GM23338 (cell line): ENCODE results near the gene CRTC1. TPM values are rescaled to one million over a fixed set of nuclear protein-coding genes. Genes with fewer than 3 reads are reported as not detected.
A peak's percentile ranks its signal among the peaks of the same experiment; 100 is the strongest.

Experiments
- ATAC-seq: fragments of 200-7000 bp; cut with Tn5 transposase; 3 replicates; pipeline ENCODE4 v1.9.1; 2020
- DNase-seq: peaks from one replicate; pipeline ENCODE4 v3.0.0-alpha.2; 2015; ENCODE audit warnings: low spot score
- H2AFZ ChIP-seq: fragments of 200-600 bp; sonication (generic); 2 replicates; pipeline ENCODE4 v1.8.0; 2016; ENCODE audit warnings: antibody characterized with exemption, mild to moderate bottlenecking, moderate library complexity
- H3F3A ChIP-seq: fragments of 200-600 bp; sonication (generic); replicated peaks from 2 replicates; pipeline ENCODE4 v1.8.0; 2017; ENCODE audit warnings: antibody characterized with exemption, mixed run types, low read depth
- H3K27ac ChIP-seq: fragments of 200-600 bp; sonication (generic); 2 replicates; pipeline ENCODE4 v1.6.1; 2016; ENCODE audit warnings: low read depth
- H3K27me3 ChIP-seq: fragments of 200-600 bp; sonication (generic); 2 replicates; pipeline ENCODE4 v1.8.0; 2016; ENCODE audit warnings: mild to moderate bottlenecking, mixed run types, moderate library complexity; ENCODE audit not compliant: insufficient read depth
- H3K36me3 ChIP-seq: fragments of 200-600 bp; sonication (generic); 2 replicates; pipeline ENCODE4 v1.8.0; 2016; ENCODE audit warnings: mild to moderate bottlenecking; ENCODE audit not compliant: insufficient read depth
- H3K4me1 ChIP-seq: fragments of 200-600 bp; sonication (generic); 2 replicates; pipeline ENCODE4 v1.8.0; 2016; ENCODE audit warnings: mild to moderate bottlenecking, moderate library complexity; ENCODE audit not compliant: insufficient read depth
- H3K4me2 ChIP-seq: fragments of 200-600 bp; sonication (generic); 2 replicates; pipeline ENCODE4 v1.7.1; 2017; ENCODE audit warnings: mixed run types
- H3K4me3 ChIP-seq: fragments of 200-600 bp; sonication (generic); 2 replicates; pipeline ENCODE4 v1.6.1; 2016; ENCODE audit warnings: mixed run types
- H3K79me2 ChIP-seq: fragments of 200-600 bp; sonication (generic); replicated peaks from 2 replicates; pipeline ENCODE4 v1.8.0; 2017; ENCODE audit warnings: mild to moderate bottlenecking; ENCODE audit not compliant: insufficient read depth
- H3K9me2 ChIP-seq: fragments of 200-600 bp; sonication (generic); 2 replicates; pipeline ENCODE4 v1.8.0; 2017; ENCODE audit not compliant: insufficient read depth
- H4K20me1 ChIP-seq: fragments of 200-600 bp; sonication (generic); replicated peaks from 2 replicates; pipeline ENCODE4 v1.8.0; 2017; ENCODE audit warnings: mild to moderate bottlenecking; ENCODE audit not compliant: insufficient read depth
- H3K27ac Mint-ChIP-seq: 2 replicates; pipeline ENCODE4 v1.8.0; 2020; ENCODE audit warnings: inconsistent platforms, mild to moderate bottlenecking, moderate library complexity, mixed read lengths
- H3K27me3 Mint-ChIP-seq: 3 replicates; pipeline ENCODE4 v1.8.0; 2022; ENCODE audit warnings: low read depth, mild to moderate bottlenecking, moderate library complexity, mixed read lengths, inconsistent platforms; ENCODE audit not compliant: insufficient read depth, poor library complexity
- H3K36me3 Mint-ChIP-seq: 3 replicates; pipeline ENCODE4 v1.8.0; 2021; ENCODE audit warnings: low read depth, mild to moderate bottlenecking, inconsistent platforms, moderate library complexity, mixed read lengths
- H3K4me1 Mint-ChIP-seq: 3 replicates; pipeline ENCODE4 v1.8.0; 2020; ENCODE audit warnings: mild to moderate bottlenecking, inconsistent platforms, mixed read lengths
- H3K4me3 Mint-ChIP-seq: 3 replicates; pipeline ENCODE4 v1.8.0; 2021; ENCODE audit warnings: moderate library complexity, mild to moderate bottlenecking, inconsistent platforms, mixed read lengths
- H3K9me3 Mint-ChIP-seq: 3 replicates; pipeline ENCODE4 v1.8.0; 2020; ENCODE audit warnings: moderate library complexity, mild to moderate bottlenecking, inconsistent platforms, mixed read lengths
- EZH2 ChIP-seq: fragments of 200-600 bp; sonication (generic); IDR thresholded peaks from one replicate; pipeline ENCODE4 v1.8.0; 2017; ENCODE audit warnings: antibody characterized with exemption, mild to moderate bottlenecking, low read depth; ENCODE audit not compliant: unreplicated experiment
- JUNB ChIP-seq: IDR thresholded peaks from one replicate; pipeline ENCODE4 v1.6.1; 2016; ENCODE audit warnings: antibody characterized with exemption; ENCODE audit not compliant: unreplicated experiment
- NANOG ChIP-seq: IDR thresholded peaks from 2 replicates; pipeline ENCODE4 v1.6.1; 2016; ENCODE audit warnings: antibody characterized with exemption, borderline replicate concordance
- REST ChIP-seq: IDR thresholded peaks from one replicate; pipeline ENCODE4 v1.6.1; 2018; ENCODE audit warnings: antibody characterized with exemption; ENCODE audit not compliant: unreplicated experiment
- STAT1 ChIP-seq: IDR thresholded peaks from one replicate; pipeline ENCODE4 v1.6.1; 2016; ENCODE audit warnings: antibody characterized with exemption; ENCODE audit not compliant: unreplicated experiment
- ZNF114 ChIP-seq: fragments of 250-450 bp; sonication (Bioruptor Pico); IDR thresholded peaks from 2 replicates; pipeline ENCODE4 v1.5.0; 2020; ENCODE audit warnings: mild to moderate bottlenecking, moderate library complexity
- ZNF462 ChIP-seq: fragments of 250-450 bp; sonication (Bioruptor Pico); IDR thresholded peaks from 2 replicates; pipeline ENCODE4 v1.5.0; 2020; ENCODE audit warnings: mild to moderate bottlenecking, moderate library complexity
- polyA plus RNA-seq: library from polyadenylated mRNA; unstranded; fragments of >200 nt; fragmentation: Nextera tagmentation; extraction: Ambion mirVana; gene quantifications from 2 replicates; pipeline ENCODE4 v1.2.1, GENCODE V29; 2016
- total RNA-seq: library from RNA; depleted of rRNA; stranded (reverse); fragments of >200 nt; shearing (Covaris generic); gene quantifications from 2 replicates; pipeline ENCODE4 v1.2.3, GENCODE V29; 2014

The CRTC1 gene
- total and polyA plus RNA-seq, 2 experiments from 2014 or later: 5.4 to 8.4 TPM

- no peaks in the 10 kb centered on the region for H3K79me2 ChIP-seq
- TF ChIP-seq REST (no peak), ZNF114 (CRISPR knock-in tag) (no peak), ZNF462 (CRISPR knock-in tag) (no peak), EZH2 (no peak), NANOG (no peak), JUNB (no peak), STAT1 (no peak)
- H3K27me3 ChIP-seq: no peaks in the 10 kb centered on the region
- no peaks in the 10 kb centered on the region for H3K9me2 ChIP-seq
- Mint-ChIP-seq H3K4me1 (peaks cover 6% of the 10 kb centered on the region), H3K27me3 (peaks cover 7% of the 10 kb centered on the region), H3K27ac (peak overlapping the region; percentile 48; the same call in 1 of the 2 replicates), H3K9me3 (no peaks in the 10 kb centered on the region), H3K36me3 (no peaks in the 10 kb centered on the region; the same call in 2 of the 3 replicates), H3K4me3 (no peak overlapping the region; the same call in 2 of the 3 replicates)
- no peak overlapping the region for H2AFZ ChIP-seq
- DNase-seq (no peak), ATAC-seq (no peak)
- no peak overlapping the region for H3K4me3 ChIP-seq
- H3K4me1 ChIP-seq: no peaks in the 10 kb centered on the region
- H3K27ac ChIP-seq: no peak overlapping the region
- no peak overlapping the region for H3K4me2 ChIP-seq
- H4K20me1 ChIP-seq: no peaks in the 10 kb centered on the region; the same call in 1 of the 2 replicates
- H3K36me3 ChIP-seq: no peaks in the 10 kb centered on the region
- no peaks in the 10 kb centered on the region for H3F3A ChIP-seq
Measured at GRCh38 chr19:18731562-18732008, 48.1 kb downstream of the CRTC1 start.
